ENCODE measurements around the gene ADTRP.

DNA sequence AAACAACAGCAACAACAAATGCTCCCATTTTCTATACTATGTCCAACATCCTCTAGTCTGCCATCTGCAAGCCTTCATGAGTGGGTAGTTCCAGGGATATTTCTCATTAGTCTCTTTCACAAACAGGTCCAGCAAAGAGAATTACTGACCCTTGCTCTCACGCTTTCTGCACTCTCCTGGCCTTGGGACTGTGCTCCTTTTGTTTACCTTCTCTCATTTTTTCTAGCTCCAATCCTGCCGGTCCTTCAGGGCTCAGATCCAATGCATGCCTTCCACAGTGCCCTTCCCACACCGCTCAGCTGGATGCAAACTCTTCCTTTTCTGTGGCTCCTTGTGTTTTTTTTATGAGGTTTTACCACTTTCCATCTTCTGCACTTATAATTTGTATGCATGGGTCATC is 47.2 kb downstream of the ADTRP start:
- no peak for TF ChIP-seq POLR2A (IDR thresholded peaks at IDR 0.05)
- TF ChIP-seq, protein P1, sequence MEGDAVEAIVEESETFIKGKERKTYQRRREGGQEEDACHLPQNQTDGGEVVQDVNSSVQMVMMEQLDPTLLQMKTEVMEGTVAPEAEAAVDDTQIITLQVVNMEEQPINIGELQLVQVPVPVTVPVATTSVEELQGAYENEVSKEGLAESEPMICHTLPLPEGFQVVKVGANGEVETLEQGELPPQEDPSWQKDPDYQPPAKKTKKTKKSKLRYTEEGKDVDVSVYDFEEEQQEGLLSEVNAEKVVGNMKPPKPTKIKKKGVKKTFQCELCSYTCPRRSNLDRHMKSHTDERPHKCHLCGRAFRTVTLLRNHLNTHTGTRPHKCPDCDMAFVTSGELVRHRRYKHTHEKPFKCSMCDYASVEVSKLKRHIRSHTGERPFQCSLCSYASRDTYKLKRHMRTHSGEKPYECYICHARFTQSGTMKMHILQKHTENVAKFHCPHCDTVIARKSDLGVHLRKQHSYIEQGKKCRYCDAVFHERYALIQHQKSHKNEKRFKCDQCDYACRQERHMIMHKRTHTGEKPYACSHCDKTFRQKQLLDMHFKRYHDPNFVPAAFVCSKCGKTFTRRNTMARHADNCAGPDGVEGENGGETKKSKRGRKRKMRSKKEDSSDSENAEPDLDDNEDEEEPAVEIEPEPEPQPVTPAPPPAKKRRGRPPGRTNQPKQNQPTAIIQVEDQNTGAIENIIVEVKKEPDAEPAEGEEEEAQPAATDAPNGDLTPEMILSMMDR (IDR thresholded peaks at IDR 0.05): no peak
- TF ChIP-seq POLR2AphosphoS5 (IDR thresholded peaks at IDR 0.05; ENCODE audit: insufficient read depth in 1 of 2, low read depth in 1 of 2): no peak
